Heart right ventricle (tissue), 16 donors: ENCODE results near the gene ZNF277. TPM values are rescaled to one million over a fixed set of nuclear protein-coding genes. Genes with fewer than 3 reads are reported as not detected.
A peak's percentile ranks its signal among the peaks of the same experiment; 100 is the strongest.

Source experiments
- ATAC-seq, 8 donors: fragments of 200-7000 bp; cut with Tn5 transposase; one replicate each; pipeline ENCODE4 v1.9.1; 2020; ENCODE audit warnings: mild to moderate bottlenecking in 8 of 8, moderate library complexity in 8 of 8, moderate number of reproducible peaks in 1 of 8
- DNase-seq, 2 donors: peaks; one replicate each; pipeline ENCODE4 v3.0.0-alpha.2; 2020
- H3K27ac ChIP-seq, 10 donors: fragments of 200-600 bp; sonication (generic) in 2 of 10; one replicate each; pipeline versions ENCODE4 v1.5.0 to v1.8.0; 2020 to 2022; ENCODE audit warnings: mild to moderate bottlenecking in 3 of 10
- H3K27me3 ChIP-seq, 7 donors: fragments of 200-600 bp; one replicate each; pipeline ENCODE4 v1.8.0; 2021 to 2022; ENCODE audit warnings: mild to moderate bottlenecking in 2 of 7
- H3K36me3 ChIP-seq, 9 donors: fragments of 200-600 bp; sonication (generic) in 1 of 9; one replicate each; pipeline versions ENCODE4 v1.5.0 to v1.8.0; 2020 to 2022; ENCODE audit warnings: mild to moderate bottlenecking in 2 of 9
- H3K4me1 ChIP-seq, 9 donors: fragments of 200-600 bp; sonication (generic) in 1 of 9; one replicate each; pipeline versions ENCODE4 v1.5.0 to v1.8.0; 2020 to 2022; ENCODE audit warnings: mild to moderate bottlenecking in 4 of 9
- H3K4me3 ChIP-seq, 10 donors: fragments of 200-600 bp; sonication (generic) in 2 of 10; one replicate each; pipeline versions ENCODE4 v1.5.0 to v1.8.0; 2020 to 2022; ENCODE audit warnings: mild to moderate bottlenecking in 7 of 10, moderate library complexity in 2 of 10
- H3K9me3 ChIP-seq, 11 donors: fragments of 200-600 bp in 10 of 11; sonication (generic) in 2 of 11; one replicate each; pipeline versions ENCODE4 v1.5.0 to v1.8.0; 2013 to 2022; ENCODE audit warnings: mild to moderate bottlenecking in 2 of 11, control low read depth in 1 of 11, moderate library complexity in 1 of 11
- CTCF ChIP-seq, 9 donors: fragments of 200-600 bp; sonication (generic) in 2 of 9; IDR thresholded peaks; one replicate each; pipeline versions ENCODE4 v1.5.0 to v1.8.0; 2021 to 2022; ENCODE audit warnings: antibody characterized with exemption in 9 of 9, mild to moderate bottlenecking in 5 of 9, moderate library complexity in 1 of 9
- WGBS, 2 donors: extraction: QIAGEN DNeasy Blood & Tissue Kit; methylation state at CpG; one replicate each; pipeline ENCODE4 v1.1.7; 2013; ENCODE audit warnings: inconsistent platforms in 1 of 2; 5-methylcytosine and 5-hydroxymethylcytosine counted together
- intact Hi-C, 10 donors: fragments of 100-400 bp; cut with DNase I; formaldehyde crosslinking; loops; one replicate each; pipeline versions ENCODE4 v1.11.1 to v1.14.2; 2022
- polyA plus RNA-seq, 2 donors: library from polyadenylated mRNA; stranded (reverse); fragments of 200-250 nt; gene quantifications; one replicate each; pipeline ENCODE4 v1.2.3, GENCODE V29; 2013
- total RNA-seq, 10 donors: library from RNA; stranded (reverse); fragmentation: NEBNext Ultra II Directional in 3 of 10; extraction: Animal tissue kit (Norgen Biotek cat#: 25700) in 3 of 10; gene quantifications; one replicate each; pipeline versions ENCODE4 v1.2.1 to v1.2.4, GENCODE V29; 2021 to 2023
- donor health status: Arrhythmogenic right ventricular cardiomyopathy.
- donor health status: ischemic (EF 13 %, LVEDD 7.1; RV severe dilation, severe dysfunction).
- donor health status: healthy with polysubstance abuse.
- donor health status: DM: no; HTN: yes; CAD: no.
- donor health status: DM: no; HTN: no; CAD: no.
- donor health status: ischemic (EF 25% LVEDD 6.9; RV normal size, moderate dysfunction).
- donor health status: ischemic (EF 25% LVEDD 5.7; RV mildly dilated, moderate dysfunction).
- donor health status: healthy.
- donor health status: DM: yes; HTN: yes; CAD: no.
- donor health status: Ischemic cardiomyopathy.
- donor health status: ischemic (EF 35%, LVEDD 5.7; RV mildly dilated, moderate dysfunction).
- donor health status: nonischemic (EF 11% LVEDD 7.7; RV severe dilation, severe dysfunction).
- donor health status: DM: yes; HTN: yes; CAD: no.
- donor health status: PGD.
- donor health status: ischemic (EF 29% LVEDD 5.4; RV normal size, mild dysfunction).
- donor health status: nonischemic (EF 23%, LVEDD 6.1; RV moderate dilation, normal function).

ZNF277 gene
- total and polyA plus RNA-seq, 12 donors = 7.7 to 25.7 (median 17.4) TPM

- Histone ChIP-seq H3K4me3 (no peak overlapping the region), H3K4me1 (peaks cover 0 to 85% (median 60%) of the 10 kb centered on the region in 9 donors), H3K9me3 (no peaks in the 10 kb centered on the region), H3K27ac (peak overlapping the region in 1 of 10 donors; percentile 60), H3K36me3 (no peaks in the 10 kb centered on the region), H3K27me3 (no peaks in the 10 kb centered on the region)
- intact Hi-C loops = loop anchor here in 1 of 10 donors (10.0 kb wide), 1 partner anchor 90 kb away; no protein-coding TSS in a partner anchor
- no peak for TF ChIP-seq CTCF (IDR thresholded peaks at IDR 0.05)
- DNase-seq = no peak
- WGBS, 2 donors = 79 to 86% methylated on average over 2 of the region's 2 CpGs
- ATAC-seq = no peak
Observed at GRCh38 chr7:112184455-112184854, 22.0 kb upstream of the ZNF277 start.

GRCh38 chr7:112185005-112185834 lies 21.3 kb upstream of the ZNF277 start:
- H3K4me1 ChIP-seq = peaks cover 0 to 80% (median 53%) of the 10 kb centered on the region in 9 donors
- no peaks in the 10 kb centered on the region for H3K9me3 ChIP-seq
- H3K4me3 ChIP-seq = no peak overlapping the region
- no peak for TF ChIP-seq CTCF (IDR thresholded peaks at IDR 0.05)
- peak overlapping the region in 6 of 10 donors; percentile 1 to 69 (median 40) for H3K27ac ChIP-seq
- peak in 7 of 8 donors; percentile 17 to 79 (median 54) for ATAC-seq
- no peak for DNase-seq
- H3K27me3 ChIP-seq = no peaks in the 10 kb centered on the region
- no peaks in the 10 kb centered on the region for H3K36me3 ChIP-seq
- intact Hi-C loops = loop anchor here in 1 of 10 donors (10.0 kb wide), 1 partner anchor 90 kb away; no protein-coding TSS in a partner anchor
- 68 to 71% methylated on average over 4 of the region's 4 CpGs for WGBS, 2 donors

- Histone ChIP-seq H3K36me3 (no peaks in the 10 kb centered on the region), H3K9me3 (no peaks in the 10 kb centered on the region), H3K4me1 (peaks cover 0 to 81% (median 46%) of the 10 kb centered on the region in 9 donors), H3K27me3 (no peaks in the 10 kb centered on the region), H3K27ac (peak overlapping the region in 5 of 10 donors; percentile 1 to 69 (median 48)), H3K4me3 (no peak overlapping the region)
- DNase-seq (no peak), ATAC-seq (peak in 2 of 8 donors; percentile 38 to 53)
- TF ChIP-seq CTCF (IDR thresholded peaks at IDR 0.05) = no peak
- 39 to 46% methylated on average over 1 of the region's 1 CpG for WGBS, 2 donors
- intact Hi-C loops = loop anchor here in 1 of 10 donors (10.0 kb wide), 1 partner anchor 91 kb away; no protein-coding TSS in a partner anchor
Observed at GRCh38 chr7:112186300-112186699, 20.2 kb upstream of the ZNF277 start.

GRCh38 chr7:112188257-112188656 lies 18.2 kb upstream of the ZNF277 start:
- Histone ChIP-seq H3K27me3 (no peaks in the 10 kb centered on the region), H3K4me1 (peaks cover 0 to 83% (median 48%) of the 10 kb centered on the region in 9 donors), H3K4me3 (no peak overlapping the region), H3K27ac (no peak overlapping the region), H3K36me3 (no peaks in the 10 kb centered on the region), H3K9me3 (no peaks in the 10 kb centered on the region)
- WGBS, 2 donors = 85 to 94% methylated on average over 3 of the region's 3 CpGs
- intact Hi-C loops = loop anchor here in 1 of 10 donors (10.0 kb wide), 1 partner anchor 93 kb away; no protein-coding TSS in a partner anchor
- TF ChIP-seq CTCF (IDR thresholded peaks at IDR 0.05) = no peak
- DNase-seq (no peak), ATAC-seq (no peak)
